HG03139 (cell line): ENCODE results near the gene THOC2.
"Not testable (repeated sequence)": the region's sequence is repeated elsewhere in the genome, so short reads cannot be mapped to it uniquely, and the experiment has no call there.

Experiments used
- ATAC-seq: cut with Tn5 transposase; IDR thresholded peaks from one replicate; pipeline ENCODE4 v1.9.1; 2021; ENCODE audit not compliant: unreplicated experiment

The THOC2 gene

DNA sequence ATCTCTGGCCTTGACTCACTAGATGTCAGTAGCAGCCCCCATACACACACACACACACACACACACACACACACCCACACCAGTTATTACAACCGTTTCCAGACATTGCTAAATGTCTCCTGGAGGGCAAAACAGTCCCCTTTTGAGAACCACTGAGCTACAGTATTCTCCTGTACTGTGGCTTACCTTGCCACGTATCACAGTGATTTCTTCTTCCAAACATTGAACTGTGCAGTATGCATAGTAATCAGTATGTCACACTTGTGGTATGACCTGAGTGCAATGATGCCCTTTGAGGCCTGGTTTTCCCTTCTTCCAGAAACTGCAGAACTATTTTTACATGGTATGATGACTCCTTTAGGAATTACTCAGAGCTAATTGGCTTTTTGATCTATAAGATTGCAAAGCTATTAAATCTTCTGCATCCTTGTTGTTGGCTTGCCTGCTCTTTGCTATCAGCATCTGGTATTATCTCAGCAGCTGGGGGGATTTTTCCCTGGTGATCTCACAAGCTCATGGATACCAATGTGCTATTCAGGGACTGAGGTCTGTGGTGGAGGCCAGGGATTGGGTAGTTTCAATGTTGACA lies 3.6 kb upstream of the THOC2 start:
- no peak for ATAC-seq

DNA sequence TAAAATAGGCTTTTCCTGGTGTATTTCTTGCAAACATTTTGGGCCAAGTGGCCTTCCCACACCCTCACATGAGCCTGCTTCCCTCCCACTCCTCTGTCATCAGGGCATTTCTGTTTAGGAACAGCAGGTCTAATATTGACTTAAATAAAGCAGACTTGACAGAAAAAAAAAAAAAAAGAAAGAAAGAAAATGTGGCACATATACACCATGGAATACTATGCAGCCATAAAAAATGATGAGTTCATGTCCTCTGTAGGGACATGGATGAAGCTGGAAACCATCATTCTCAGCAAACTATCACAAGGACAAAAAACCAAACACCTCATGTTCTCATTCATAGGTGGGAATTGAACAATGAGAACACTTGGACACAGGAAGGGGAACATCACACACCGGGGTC lies 2.3 kb upstream of the THOC2 start:
- ATAC-seq: not testable (repeated sequence)

GRCh38 chrX:123734079-123734478 lies 1.2 kb upstream of the THOC2 start:
- not testable (repeated sequence) for ATAC-seq

- no peak for ATAC-seq
These were observed 724 bp downstream of the THOC2 start for GRCh38 chrX:123731987-123732669.

DNA sequence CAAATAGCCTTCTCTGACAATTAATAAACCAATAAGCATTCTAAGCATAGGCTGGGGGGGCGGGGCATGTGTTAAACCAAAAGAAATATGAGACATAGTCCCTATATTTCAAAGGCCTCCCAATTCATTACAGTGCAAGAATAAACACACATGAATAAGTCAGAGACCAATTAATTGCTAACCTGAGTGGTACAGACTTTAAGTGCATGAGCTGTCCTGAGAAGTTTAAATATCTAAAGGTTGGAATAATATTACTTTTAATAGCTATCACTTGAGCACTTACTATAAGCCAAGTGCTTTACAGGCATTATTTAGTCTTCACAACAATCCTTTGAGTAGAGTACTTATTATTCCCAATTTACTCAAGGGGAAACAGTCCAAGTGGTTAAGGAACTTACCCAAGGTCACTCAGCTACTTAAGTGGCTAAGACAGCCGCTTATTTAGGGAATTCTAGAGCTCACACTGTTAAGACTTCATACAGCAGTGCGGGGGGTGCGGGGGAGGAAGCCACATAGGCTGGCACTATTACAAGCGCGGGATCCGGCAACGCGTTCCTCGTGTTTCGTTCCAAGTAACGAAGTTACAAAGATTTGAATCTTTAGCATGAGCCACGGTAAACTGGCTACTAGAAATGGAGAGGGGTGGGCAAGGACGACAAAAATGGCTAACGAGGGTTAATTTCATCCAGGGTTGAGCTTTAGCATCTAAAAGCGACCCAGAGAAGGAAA lies 1.4 kb downstream of the THOC2 start:
- ATAC-seq: no peak

DNA sequence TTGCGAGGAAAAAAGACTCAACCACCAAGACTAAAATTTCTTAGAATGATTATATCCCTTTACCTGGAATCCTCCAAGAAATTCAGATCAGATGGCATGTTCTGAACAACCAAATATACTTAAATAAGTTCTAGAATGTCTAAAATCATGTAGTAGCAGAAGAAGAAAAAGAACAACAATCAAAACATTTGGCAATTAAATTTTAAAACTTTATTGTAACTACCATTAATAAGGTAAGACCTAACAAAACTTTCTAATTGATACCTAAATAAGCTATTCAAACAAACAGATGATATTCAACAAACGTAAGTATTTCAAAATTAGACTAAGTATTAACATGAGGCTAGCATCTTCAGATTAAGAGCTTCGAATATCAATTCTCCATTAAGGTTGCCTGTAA lies 4.3 kb downstream of the THOC2 start:
- no peak for ATAC-seq

GRCh38 chrX:123728016-123728415 lies 4.8 kb downstream of the THOC2 start:
- no peak for ATAC-seq

DNA sequence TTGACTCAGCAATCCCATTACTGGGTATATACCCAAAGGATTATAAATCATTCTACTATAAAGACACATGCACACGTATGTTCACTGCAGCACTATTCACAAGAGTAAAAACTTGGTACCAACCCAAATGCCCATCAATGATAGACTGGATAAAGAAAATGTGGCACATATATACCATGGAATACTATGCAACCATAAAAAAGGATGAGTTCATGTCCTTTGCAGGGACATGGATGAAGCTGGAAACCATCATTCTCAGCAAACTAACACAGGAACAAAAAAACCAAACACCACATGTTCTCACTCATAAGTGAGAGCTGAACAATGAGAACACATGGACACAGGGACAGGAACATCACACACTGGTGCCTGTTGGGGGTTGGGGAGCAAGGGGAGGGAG lies 10.7 kb downstream of the THOC2 start:
- not testable (repeated sequence) for ATAC-seq

DNA sequence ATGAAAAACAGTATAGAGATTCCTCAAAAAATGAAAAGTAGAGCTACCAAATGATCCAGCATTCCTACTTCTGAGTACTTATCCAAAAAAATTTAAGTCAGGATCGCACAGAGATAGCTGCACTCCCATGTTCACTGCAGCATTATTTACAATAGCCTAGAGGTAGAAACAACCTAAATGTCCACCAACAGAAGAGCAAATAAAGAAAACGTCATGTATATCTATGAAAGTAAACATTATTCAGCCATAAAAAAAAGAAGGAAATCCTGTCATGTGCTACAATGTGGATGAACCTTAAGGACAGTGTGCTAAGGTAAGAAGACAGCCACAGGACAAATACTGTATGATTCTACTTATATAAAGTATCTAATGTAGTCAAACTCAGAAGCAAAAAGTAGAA lies 12.4 kb downstream of the THOC2 start:
- ATAC-seq: no peak

DNA sequence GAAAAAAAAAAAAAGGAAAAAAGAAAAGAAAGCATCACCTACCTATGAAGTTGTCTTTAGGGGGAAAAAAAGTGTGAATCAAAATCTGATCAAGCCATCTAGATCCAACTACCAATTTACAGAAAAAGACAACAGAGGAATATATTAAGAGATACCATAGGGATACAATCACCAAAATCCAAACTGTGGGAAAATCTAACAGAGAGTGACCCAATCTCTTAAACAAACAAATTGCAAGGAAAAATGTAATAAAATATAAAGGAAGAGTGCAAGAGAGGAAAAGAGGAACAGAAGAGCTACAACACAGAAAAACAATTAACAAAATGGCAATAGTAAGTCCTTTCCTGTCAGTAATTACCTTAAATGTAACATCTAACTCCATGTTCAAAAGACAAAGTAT lies 19.0 kb downstream of the THOC2 start:
- no peak for ATAC-seq

GRCh38 chrX:123713434-123713833 lies 19.4 kb downstream of the THOC2 start:
- no peak for ATAC-seq

- ATAC-seq: not testable (repeated sequence)
These were observed 21.7 kb downstream of the THOC2 start for GRCh38 chrX:123711201-123711600.

DNA sequence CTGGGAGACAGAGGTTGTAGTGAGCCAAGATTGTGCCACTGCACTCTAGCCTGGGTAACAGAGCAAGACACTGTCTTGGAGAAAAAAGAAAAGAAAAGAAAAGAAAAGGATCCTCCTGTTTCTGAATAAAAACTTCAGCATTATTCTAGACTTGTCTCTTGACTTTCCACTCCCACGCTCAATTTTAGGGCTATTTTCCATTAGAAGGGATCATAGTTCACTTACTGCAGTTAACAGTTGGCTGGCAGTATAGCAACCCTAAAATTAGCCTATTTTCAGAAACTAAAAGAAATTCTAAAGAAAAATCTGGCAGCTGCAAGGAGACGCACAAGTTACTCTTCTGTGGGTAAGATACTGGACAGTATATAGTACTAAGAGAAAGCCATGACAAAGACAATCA lies 28.1 kb downstream of the THOC2 start:
- no peak for ATAC-seq

GRCh38 chrX:123698979-123699520 lies 33.8 kb downstream of the THOC2 start:
- ATAC-seq: no peak

GRCh38 chrX:123696334-123696733 lies 36.5 kb downstream of the THOC2 start:
- ATAC-seq: no peak

GRCh38 chrX:123695242-123695641 lies 37.6 kb downstream of the THOC2 start:
- ATAC-seq: no peak

DNA sequence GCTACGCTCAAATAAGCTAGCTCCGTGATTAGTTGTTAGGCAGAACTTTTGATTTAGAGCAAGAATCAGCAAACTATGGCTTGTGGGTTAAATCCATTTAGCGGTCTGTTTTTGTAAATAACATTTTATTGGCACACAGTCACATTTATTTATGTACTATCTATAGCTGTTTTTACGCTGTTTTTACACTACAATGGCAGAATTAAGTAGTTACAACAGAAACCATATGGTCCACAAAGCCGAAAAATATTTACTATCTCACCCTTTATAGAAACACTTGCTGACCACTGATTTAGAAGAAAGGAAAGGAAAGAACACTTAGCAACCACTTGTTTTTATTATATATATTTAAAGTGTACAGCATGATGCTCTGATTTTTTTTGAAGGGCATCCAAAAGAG lies 41.1 kb downstream of the THOC2 start:
- no peak for ATAC-seq

GRCh38 chrX:123688524-123688923 lies 44.3 kb downstream of the THOC2 start:
- no peak for ATAC-seq

DNA sequence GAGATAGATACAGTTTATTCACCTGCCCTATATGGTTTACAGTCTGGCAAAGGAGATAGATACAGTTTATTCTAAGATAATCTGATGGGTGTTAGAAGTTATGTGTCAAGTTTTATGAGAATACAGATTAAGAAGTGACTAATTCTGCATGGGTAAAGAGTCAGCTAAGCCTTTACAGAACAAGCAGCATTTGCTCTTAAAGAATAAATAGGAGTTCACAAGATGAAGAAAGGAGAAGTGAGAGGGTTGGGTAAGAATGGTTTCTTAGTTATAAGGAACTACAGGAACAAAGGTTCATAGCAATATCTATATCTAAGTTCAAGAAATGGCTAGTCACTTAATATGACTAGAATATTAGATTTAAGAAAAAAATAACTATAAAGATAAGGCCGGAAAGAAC lies 47.6 kb downstream of the THOC2 start:
- ATAC-seq: no peak

DNA sequence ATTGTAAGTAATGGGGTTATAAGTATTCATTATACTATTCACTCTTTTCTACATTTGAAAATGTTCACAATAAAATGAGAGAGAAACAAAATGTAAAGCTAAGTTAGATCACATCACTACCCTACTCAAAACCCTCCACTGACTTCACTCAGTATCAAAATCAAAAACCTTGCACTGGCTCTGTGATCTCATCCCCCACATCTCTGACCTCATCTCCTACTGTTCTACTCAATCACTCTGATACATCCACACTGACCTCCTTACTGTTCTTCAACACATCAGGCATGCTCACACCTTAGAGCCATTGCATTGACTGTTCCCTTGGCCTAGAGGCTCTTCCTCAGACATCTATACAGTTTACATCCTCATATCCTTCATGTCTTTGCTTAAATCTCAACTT lies 50.7 kb downstream of the THOC2 start:
- no peak for ATAC-seq

DNA sequence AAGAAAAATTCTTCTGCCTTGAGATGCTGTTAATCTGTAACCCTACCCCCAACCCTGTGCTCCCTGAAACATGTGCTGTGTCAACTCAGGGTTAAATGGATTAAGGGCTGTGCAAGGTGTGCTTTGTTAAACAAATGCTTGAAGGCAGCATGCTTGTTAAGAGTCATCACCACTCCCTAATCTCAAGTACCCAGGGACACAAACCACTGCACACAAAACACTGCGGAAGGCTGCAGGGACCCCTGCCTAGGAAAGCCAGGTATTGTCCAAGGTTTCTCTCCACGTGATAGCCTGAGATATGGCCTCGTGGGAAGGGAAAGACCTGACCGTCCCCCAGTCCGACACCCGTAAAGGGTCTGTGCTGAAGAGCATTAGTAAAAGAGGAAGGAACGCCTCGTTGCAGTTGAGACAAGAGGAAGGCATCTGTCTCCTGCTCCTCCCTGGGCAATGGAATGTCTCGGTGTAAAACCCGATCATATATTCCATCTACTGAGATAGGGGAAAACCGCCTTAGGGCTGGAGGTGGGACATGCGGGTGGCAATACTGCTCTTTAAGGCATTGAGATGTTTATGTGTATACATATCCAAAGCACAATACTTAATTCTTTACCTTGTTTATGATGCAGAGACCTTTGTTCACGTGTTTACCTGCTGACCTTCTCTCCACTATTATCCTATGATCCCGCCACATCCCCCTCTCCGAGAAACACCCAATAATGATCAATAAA lies 53.0 kb downstream of the THOC2 start:
- not testable (repeated sequence) for ATAC-seq
